OCI-LY3 (cell line): ENCODE data around the gene GGN.

Source experiments
- H2AFZ ChIP-seq: fragments of 200-600, 300-600 bp; shearing (Covaris generic); 2 replicates; pipeline ENCODE4 v1.6.0; 2014; ENCODE audit warnings: antibody characterized with exemption, low read depth, low read length
- H3K27ac ChIP-seq: fragments of 200-600, 300-600 bp; sonication (generic); 2 replicates; pipeline ENCODE4 v1.5.1; 2014; ENCODE audit warnings: mild to moderate bottlenecking, low read length, moderate library complexity, mixed read lengths
- H3K27me3 ChIP-seq: fragments of 200-600, 300-600 bp; sonication (generic); 2 replicates; pipeline ENCODE4 v1.6.1; 2014; ENCODE audit warnings: low read depth, low read length, mixed read lengths
- H3K36me3 ChIP-seq: fragments of 200-600, 300-600 bp; sonication (generic); replicated peaks from 2 replicates; pipeline ENCODE3; 2014; ENCODE audit warnings: low read depth, low read length, mixed read lengths
- H3K4me1 ChIP-seq: fragments of 300-600, 200-600 bp; sonication (generic); 2 replicates; pipeline ENCODE4 v1.6.1; 2014; ENCODE audit warnings: low read length, mixed read lengths
- H3K4me2 ChIP-seq: fragments of 200-600, 300-600 bp; sonication (generic); 2 replicates; pipeline ENCODE4 v1.6.1; 2014; ENCODE audit warnings: low read length, mixed read lengths
- H3K4me3 ChIP-seq: fragments of 300-600, 200-600 bp; sonication (generic); 2 replicates; pipeline ENCODE4 v1.5.1; 2014; ENCODE audit warnings: antibody characterized with exemption, mild to moderate bottlenecking, low read length, moderate library complexity
- H3K79me2 ChIP-seq: fragments of 300-600, 200-600 bp; shearing (Covaris generic); 2 replicates; pipeline ENCODE4 v1.6.1; 2014; ENCODE audit warnings: mild to moderate bottlenecking, low read length, mixed read lengths
- H3K9ac ChIP-seq: fragments of 300-600, 200-600 bp; shearing (Covaris generic); 2 replicates; pipeline ENCODE4 v1.6.0; 2014; ENCODE audit warnings: mild to moderate bottlenecking, low read length, moderate library complexity
- H3K9me3 ChIP-seq: fragments of 200-600, 300-600 bp; shearing (Covaris generic); 2 replicates; pipeline ENCODE4 v1.6.1; 2014; ENCODE audit warnings: low read length, mixed read lengths; ENCODE audit not compliant: insufficient read depth
- H4K20me1 ChIP-seq: fragments of 200-600, 300-600 bp; sonication (generic); 2 replicates; pipeline ENCODE4 v1.6.1; 2016; ENCODE audit warnings: low read length, mixed read lengths; ENCODE audit not compliant: insufficient read depth
- EZH2phosphoT487 ChIP-seq: fragments of 200-600 bp; shearing (Covaris generic); IDR thresholded peaks from 2 replicates; pipeline ENCODE4 v1.6.1; 2018; ENCODE audit warnings: antibody characterized with exemption, mixed run types, low read depth
- TF ChIP-seq, protein P1 (sequence below): fragments of 200-600, 300-600 bp; sonication (generic); IDR thresholded peaks from 2 replicates; pipeline ENCODE4 v1.5.1; 2014; ENCODE audit warnings: antibody characterized with exemption, low read length, low read depth

Gene GGN

DNA sequence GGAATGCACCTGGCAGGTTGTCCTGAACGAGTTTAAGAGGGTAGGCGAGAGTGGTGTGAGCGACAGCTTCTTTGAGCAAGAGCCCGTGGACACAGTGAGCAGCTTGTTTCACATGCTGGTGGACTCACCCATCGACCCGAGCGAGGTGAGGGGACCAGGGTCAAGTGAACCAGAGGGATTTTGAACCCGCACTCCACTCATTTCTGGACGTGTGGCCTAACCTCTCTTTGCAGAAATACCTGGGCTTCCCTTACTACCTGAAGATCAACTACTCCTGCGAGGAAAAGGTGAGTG, 50.5 kb downstream of the GGN start:
- no peaks in the 10 kb centered on the region for H3K27me3 ChIP-seq
- H3K36me3 ChIP-seq = no peaks in the 10 kb centered on the region
- H3K9ac ChIP-seq = peak overlapping the region; percentile 3; the same call in 1 of the 2 replicates
- H3K4me3 ChIP-seq = peak overlapping the region; percentile 87
- peak overlapping the region; percentile 86 for H3K4me2 ChIP-seq
- H3K79me2 ChIP-seq = no peaks in the 10 kb centered on the region
- TF ChIP-seq, protein P1, sequence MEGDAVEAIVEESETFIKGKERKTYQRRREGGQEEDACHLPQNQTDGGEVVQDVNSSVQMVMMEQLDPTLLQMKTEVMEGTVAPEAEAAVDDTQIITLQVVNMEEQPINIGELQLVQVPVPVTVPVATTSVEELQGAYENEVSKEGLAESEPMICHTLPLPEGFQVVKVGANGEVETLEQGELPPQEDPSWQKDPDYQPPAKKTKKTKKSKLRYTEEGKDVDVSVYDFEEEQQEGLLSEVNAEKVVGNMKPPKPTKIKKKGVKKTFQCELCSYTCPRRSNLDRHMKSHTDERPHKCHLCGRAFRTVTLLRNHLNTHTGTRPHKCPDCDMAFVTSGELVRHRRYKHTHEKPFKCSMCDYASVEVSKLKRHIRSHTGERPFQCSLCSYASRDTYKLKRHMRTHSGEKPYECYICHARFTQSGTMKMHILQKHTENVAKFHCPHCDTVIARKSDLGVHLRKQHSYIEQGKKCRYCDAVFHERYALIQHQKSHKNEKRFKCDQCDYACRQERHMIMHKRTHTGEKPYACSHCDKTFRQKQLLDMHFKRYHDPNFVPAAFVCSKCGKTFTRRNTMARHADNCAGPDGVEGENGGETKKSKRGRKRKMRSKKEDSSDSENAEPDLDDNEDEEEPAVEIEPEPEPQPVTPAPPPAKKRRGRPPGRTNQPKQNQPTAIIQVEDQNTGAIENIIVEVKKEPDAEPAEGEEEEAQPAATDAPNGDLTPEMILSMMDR = no peak
- no peak for TF ChIP-seq EZH2phosphoT487
- no peak overlapping the region for H3K27ac ChIP-seq
- no peaks in the 10 kb centered on the region for H4K20me1 ChIP-seq
- no peaks in the 10 kb centered on the region for H3K9me3 ChIP-seq
- H2AFZ ChIP-seq = no peak overlapping the region
- peaks cover 8% of the 10 kb centered on the region for H3K4me1 ChIP-seq

DNA sequence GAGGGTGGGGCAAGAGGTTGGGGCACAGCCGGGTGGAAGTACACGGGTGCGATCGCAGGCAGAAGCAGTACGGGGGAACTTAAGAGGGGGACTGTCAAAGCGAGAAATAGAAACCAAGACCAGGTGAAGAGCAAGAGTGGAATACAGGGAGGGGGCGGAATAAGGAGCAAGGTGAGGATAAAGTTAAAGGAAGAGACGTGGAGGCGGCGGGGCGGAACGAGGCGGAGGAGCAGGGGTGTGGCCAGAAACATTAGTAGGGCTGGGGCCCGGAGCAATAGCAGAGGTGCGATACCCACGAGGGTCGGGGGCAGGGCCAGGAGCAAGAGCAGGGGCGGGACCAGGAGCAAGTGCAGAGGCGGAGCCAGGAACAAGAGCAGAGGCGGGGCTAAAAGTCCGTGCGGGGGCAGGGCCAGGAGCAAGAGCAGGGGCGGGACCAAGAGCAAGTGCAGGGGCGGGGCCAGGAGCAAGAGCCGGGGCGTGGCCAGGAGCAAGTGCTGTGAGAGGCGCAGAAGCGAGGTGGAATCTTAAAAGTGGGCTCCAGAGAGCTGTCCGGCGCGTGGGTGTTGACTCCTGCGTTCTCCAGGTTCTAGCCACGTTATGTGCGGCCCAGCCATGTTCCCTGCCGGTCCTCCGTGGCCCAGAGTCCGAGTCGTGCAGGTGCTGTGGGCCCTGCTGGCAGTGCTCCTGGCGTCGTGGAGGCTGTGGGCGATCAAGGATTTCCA, 51.0 kb downstream of the GGN start:
- Histone ChIP-seq H3K4me2 (peak overlapping the region; percentile 86), H2AFZ (peak overlapping the region; percentile 88), H4K20me1 (no peaks in the 10 kb centered on the region), H3K4me1 (peaks cover 8% of the 10 kb centered on the region), H3K79me2 (no peaks in the 10 kb centered on the region), H3K27me3 (no peaks in the 10 kb centered on the region), H3K27ac (peak overlapping the region; percentile 79), H3K36me3 (no peaks in the 10 kb centered on the region), H3K4me3 (peak overlapping the region; percentile 87), H3K9me3 (no peaks in the 10 kb centered on the region), H3K9ac (peak overlapping the region; percentile 81)
- TF ChIP-seq, protein P1 = no peak
- no peak for TF ChIP-seq EZH2phosphoT487

DNA sequence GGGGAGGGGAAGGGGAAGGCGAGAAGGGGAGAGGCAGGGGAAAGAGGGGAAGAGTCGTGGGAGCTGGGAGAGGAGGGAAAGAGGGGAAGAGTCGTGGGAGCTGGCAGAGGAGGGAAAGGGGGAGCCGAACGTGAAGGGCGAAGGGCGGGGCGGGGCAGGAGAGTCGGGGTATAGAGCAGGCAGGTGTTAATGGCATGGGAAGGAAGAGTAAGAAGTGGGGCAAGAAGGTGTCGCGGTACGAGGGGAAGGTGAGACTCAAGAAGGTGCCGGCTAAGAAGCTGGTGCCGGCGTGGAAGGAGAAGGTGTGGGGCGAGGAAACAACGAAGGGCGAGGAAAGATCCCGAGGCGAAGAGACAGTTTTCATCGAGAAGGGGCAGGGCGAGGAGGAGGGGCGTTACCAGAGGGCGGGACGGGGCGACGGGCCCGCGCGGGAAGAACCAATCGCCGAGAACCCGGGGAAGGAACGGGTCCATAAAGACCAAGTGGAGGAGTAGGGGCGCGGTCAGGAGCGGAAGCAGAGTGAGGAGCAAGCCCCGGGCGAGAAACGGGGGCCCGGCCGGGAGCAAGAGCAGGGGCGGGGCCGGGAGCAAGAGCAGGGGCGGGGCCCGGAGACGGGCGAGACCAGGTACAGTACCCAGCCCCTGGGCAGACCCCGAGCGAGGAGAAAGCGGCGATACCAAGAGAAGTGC, 51.7 kb downstream of the GGN start:
- TF ChIP-seq, protein P1 = no peak
- TF ChIP-seq EZH2phosphoT487 = no peak
- Histone ChIP-seq H3K79me2 (no peaks in the 10 kb centered on the region), H3K4me1 (peaks cover 8% of the 10 kb centered on the region), H3K27ac (peak overlapping the region; percentile 79), H4K20me1 (no peaks in the 10 kb centered on the region), H2AFZ (peak overlapping the region; percentile 88), H3K4me3 (peak overlapping the region; percentile 87), H3K4me2 (peak overlapping the region; percentile 86), H3K9me3 (no peaks in the 10 kb centered on the region), H3K36me3 (no peaks in the 10 kb centered on the region), H3K27me3 (no peaks in the 10 kb centered on the region), H3K9ac (peak overlapping the region; percentile 81)
